K562 (cell line): ENCODE data around the gene ACAT2. TPM values are rescaled to one million over a fixed set of nuclear protein-coding genes. Genes with fewer than 3 reads are reported as not detected.

Source experiments
- CBFA2T2 ChIP-seq: fragments of 450-650 bp; conservative IDR thresholded peaks from 2 replicates; pipeline ENCODE4 v1.6.1; 2017; ENCODE audit warnings: mild to moderate bottlenecking
- E2F3 ChIP-seq: fragments of 250-450 bp; sonication (Bioruptor Pico); IDR thresholded peaks from 2 replicates; pipeline ENCODE4 v1.4.0; 2020; ENCODE audit warnings: mild to moderate bottlenecking
- JUN ChIP-seq, 2 experiments: sonication (generic) in 1 of 2; formaldehyde crosslinking in 1 of 2; IDR thresholded peaks; 2 replicates each; pipeline versions ENCODE4 v1.6.1 to v1.8.0; 2012 to 2022; ENCODE audit warnings: borderline replicate concordance in 2 of 2, mild to moderate bottlenecking in 2 of 2, improper control_type of control experiment in 1 of 2, low read depth in 1 of 2, low read length in 1 of 2, missing genetic modification reagents in 1 of 2
- KHSRP ChIP-seq: fragments of 450-650 bp; IDR thresholded peaks from 2 replicates; pipeline ENCODE4 v1.6.1; 2017
- MAZ ChIP-seq, 2 experiments: fragments of 450-650 bp in 1 of 2; sonication (generic) in 1 of 2; formaldehyde crosslinking; IDR thresholded peaks in 1 of 2; conservative IDR thresholded peaks in 1 of 2; 2 replicates each; pipeline versions ENCODE4 v1.4.0 to v1.5.0; 2020; ENCODE audit warnings: mild to moderate bottlenecking in 1 of 2, missing genetic modification reagents in 1 of 2
- PHF21A ChIP-seq: fragments of 450-650 bp; IDR thresholded peaks from 2 replicates; pipeline ENCODE4 v1.6.1; 2017; ENCODE audit warnings: low read depth, borderline replicate concordance
- PHTF2 ChIP-seq: fragments of 250-450 bp; sonication (Bioruptor Pico); IDR thresholded peaks from 2 replicates; pipeline ENCODE4 v1.5.0; 2021; ENCODE audit warnings: mild to moderate bottlenecking
- RBM22 ChIP-seq: fragments of 200-400 bp; formaldehyde crosslinking; IDR thresholded peaks from 2 replicates; pipeline ENCODE4 v1.6.1; 2018; ENCODE audit warnings: low read length, low read depth; ENCODE audit not compliant: poor library complexity, severe bottlenecking
- ZNF311 ChIP-seq: fragments of 250-450 bp; sonication (Bioruptor Pico); IDR thresholded peaks from 2 replicates; pipeline ENCODE4 v1.4.0; 2020; ENCODE audit warnings: mild to moderate bottlenecking, moderate library complexity
- ZNF431 ChIP-seq: sonication (generic); formaldehyde crosslinking; IDR thresholded peaks from 2 replicates; pipeline ENCODE4 v1.8.0; 2022; ENCODE audit warnings: mild to moderate bottlenecking, missing genetic modification reagents
- polyA plus RNA-seq, 8 experiments: library from polyadenylated mRNA; depleted of rRNA in 4 of 8; stranded (reverse) in 5 of 8; unstranded in 3 of 8; fragments of >200 nt; fragmentation: Nextera tagmentation in 2 of 8; fragmentation: Illumina TruSeq in 1 of 8; extraction: Ambion mirVana in 2 of 8; extraction: Trizol in 1 of 8; gene quantifications; 2 replicates each; pipeline versions ENCODE4 v1.2.1 to v1.2.3, GENCODE V29; 2011 to 2014; ENCODE audit warnings: inconsistent platforms in 1 of 8, missing spikeins in 1 of 8
- total RNA-seq, 7 experiments: library from RNA; depleted of rRNA in 6 of 7; stranded (reverse); fragments of >200 nt in 6 of 7; fragmentation: Illumina TruSeq in 2 of 7; extraction: Trizol in 2 of 7; gene quantifications; 2 replicates each; pipeline versions ENCODE4 v1.2.1 to v1.2.3, GENCODE V29; 2011 to 2021; ENCODE audit warnings: low replicate concordance in 1 of 7
- TF ChIP-seq, protein P1 (sequence below), 2 experiments: fragments of 150-350 bp in 1 of 2; IDR thresholded peaks; 2 replicates each; pipeline ENCODE4 v1.6.1; 2012 to 2016; ENCODE audit warnings: low read depth in 2 of 2, low read length in 2 of 2, mild to moderate bottlenecking in 1 of 2, moderate library complexity in 1 of 2
- TF ChIP-seq, protein P2 (sequence below): fragments of 250-450 bp; sonication (Bioruptor Pico); IDR thresholded peaks from 2 replicates; pipeline ENCODE4 v1.4.0; 2020
- TF ChIP-seq, protein P3 (sequence below): fragments of 250-450 bp; sonication (Bioruptor Pico); IDR thresholded peaks from 2 replicates; pipeline ENCODE4 v1.9.0; 2021; ENCODE audit warnings: mild to moderate bottlenecking, inconsistent platforms

The ACAT2 gene
- total and polyA plus RNA-seq, 9 of the 15 experiments (the other 6 are each of a cell fraction or from before 2014, with no cell fraction given) = 63.0 to 309 (median 144) TPM

DNA sequence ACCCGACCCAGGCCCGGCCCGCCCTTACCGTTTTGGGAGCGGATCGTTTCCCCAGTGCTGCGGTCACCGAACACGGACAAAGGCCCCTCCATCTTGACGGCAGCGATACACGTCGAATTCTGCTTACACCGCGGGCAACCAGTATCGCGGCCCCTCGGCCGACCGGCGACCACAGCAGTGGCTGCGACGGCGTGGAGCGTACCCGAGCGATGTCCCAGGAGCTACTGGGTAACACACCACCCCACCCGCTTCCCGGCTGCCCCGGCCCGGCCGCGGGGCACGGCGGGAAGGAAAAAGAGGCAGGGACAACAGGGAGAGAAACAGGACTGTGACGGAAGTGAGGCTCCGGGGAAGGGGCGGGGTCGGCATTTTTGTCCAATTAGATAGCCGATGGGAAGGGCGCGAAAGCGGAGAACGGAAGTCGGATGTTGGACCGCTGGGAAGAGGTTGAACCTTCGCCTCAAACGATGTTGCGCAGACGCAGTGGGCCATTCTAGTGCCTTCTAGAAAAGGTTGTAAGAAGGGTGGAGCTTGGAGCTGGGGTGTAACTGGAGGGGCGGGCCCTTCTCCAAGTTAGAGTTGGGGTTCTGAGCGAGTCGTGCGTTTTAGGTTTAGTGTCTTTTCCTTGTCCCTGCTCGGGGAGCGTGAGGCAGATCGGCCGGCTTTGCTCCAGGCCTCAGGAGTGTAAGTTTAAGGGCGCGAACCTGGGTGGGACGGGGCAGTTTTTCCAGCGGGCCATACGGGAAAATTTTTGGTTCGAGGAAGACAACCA is 27.7 kb downstream of the ACAT2 start, which contains the start of gene TCP1 (continued):
- TF ChIP-seq ZNF311 (CRISPR knock-in tag) (no peak), JUN (IDR thresholded peaks at IDR 0.05; ENCODE audit: borderline replicate concordance, low read depth, low read length) (peak; percentile 65), JUN (CRISPR knock-in tag; IDR thresholded peaks at IDR 0.05; ENCODE audit: borderline replicate concordance) (peak; percentile 81; the same call in 1 of the 2 replicates), E2F3 (CRISPR knock-in tag) (0 out of 2 replicates have a peak, but pooled peaks have one; percentile 61), CBFA2T2 (no peak), RBM22 (no peak), ZNF431 (no peak), MAZ (CRISPR knock-in tag; conservative IDR thresholded peaks at IDR 0.05 in 1 of 2, IDR thresholded peaks at IDR 0.05 in 1 of 2) (peak; percentile 71 to 75), PHF21A (0 out of 2 replicates have a peak, but pooled peaks have one; percentile 18), KHSRP (no peak), PHTF2 (CRISPR knock-in tag) (peak; percentile 93)
- TF ChIP-seq, protein P1, sequence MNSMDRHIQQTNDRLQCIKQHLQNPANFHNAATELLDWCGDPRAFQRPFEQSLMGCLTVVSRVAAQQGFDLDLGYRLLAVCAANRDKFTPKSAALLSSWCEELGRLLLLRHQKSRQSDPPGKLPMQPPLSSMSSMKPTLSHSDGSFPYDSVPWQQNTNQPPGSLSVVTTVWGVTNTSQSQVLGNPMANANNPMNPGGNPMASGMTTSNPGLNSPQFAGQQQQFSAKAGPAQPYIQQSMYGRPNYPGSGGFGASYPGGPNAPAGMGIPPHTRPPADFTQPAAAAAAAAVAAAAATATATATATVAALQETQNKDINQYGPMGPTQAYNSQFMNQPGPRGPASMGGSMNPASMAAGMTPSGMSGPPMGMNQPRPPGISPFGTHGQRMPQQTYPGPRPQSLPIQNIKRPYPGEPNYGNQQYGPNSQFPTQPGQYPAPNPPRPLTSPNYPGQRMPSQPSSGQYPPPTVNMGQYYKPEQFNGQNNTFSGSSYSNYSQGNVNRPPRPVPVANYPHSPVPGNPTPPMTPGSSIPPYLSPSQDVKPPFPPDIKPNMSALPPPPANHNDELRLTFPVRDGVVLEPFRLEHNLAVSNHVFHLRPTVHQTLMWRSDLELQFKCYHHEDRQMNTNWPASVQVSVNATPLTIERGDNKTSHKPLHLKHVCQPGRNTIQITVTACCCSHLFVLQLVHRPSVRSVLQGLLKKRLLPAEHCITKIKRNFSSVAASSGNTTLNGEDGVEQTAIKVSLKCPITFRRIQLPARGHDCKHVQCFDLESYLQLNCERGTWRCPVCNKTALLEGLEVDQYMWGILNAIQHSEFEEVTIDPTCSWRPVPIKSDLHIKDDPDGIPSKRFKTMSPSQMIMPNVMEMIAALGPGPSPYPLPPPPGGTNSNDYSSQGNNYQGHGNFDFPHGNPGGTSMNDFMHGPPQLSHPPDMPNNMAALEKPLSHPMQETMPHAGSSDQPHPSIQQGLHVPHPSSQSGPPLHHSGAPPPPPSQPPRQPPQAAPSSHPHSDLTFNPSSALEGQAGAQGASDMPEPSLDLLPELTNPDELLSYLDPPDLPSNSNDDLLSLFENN (IDR thresholded peaks at IDR 0.05; ENCODE audit: low read depth in 2 of 2, low read length in 2 of 2) = peak; percentile 20 to 82; a peak in 2 of 4 replicates
- TF ChIP-seq, protein P2, sequence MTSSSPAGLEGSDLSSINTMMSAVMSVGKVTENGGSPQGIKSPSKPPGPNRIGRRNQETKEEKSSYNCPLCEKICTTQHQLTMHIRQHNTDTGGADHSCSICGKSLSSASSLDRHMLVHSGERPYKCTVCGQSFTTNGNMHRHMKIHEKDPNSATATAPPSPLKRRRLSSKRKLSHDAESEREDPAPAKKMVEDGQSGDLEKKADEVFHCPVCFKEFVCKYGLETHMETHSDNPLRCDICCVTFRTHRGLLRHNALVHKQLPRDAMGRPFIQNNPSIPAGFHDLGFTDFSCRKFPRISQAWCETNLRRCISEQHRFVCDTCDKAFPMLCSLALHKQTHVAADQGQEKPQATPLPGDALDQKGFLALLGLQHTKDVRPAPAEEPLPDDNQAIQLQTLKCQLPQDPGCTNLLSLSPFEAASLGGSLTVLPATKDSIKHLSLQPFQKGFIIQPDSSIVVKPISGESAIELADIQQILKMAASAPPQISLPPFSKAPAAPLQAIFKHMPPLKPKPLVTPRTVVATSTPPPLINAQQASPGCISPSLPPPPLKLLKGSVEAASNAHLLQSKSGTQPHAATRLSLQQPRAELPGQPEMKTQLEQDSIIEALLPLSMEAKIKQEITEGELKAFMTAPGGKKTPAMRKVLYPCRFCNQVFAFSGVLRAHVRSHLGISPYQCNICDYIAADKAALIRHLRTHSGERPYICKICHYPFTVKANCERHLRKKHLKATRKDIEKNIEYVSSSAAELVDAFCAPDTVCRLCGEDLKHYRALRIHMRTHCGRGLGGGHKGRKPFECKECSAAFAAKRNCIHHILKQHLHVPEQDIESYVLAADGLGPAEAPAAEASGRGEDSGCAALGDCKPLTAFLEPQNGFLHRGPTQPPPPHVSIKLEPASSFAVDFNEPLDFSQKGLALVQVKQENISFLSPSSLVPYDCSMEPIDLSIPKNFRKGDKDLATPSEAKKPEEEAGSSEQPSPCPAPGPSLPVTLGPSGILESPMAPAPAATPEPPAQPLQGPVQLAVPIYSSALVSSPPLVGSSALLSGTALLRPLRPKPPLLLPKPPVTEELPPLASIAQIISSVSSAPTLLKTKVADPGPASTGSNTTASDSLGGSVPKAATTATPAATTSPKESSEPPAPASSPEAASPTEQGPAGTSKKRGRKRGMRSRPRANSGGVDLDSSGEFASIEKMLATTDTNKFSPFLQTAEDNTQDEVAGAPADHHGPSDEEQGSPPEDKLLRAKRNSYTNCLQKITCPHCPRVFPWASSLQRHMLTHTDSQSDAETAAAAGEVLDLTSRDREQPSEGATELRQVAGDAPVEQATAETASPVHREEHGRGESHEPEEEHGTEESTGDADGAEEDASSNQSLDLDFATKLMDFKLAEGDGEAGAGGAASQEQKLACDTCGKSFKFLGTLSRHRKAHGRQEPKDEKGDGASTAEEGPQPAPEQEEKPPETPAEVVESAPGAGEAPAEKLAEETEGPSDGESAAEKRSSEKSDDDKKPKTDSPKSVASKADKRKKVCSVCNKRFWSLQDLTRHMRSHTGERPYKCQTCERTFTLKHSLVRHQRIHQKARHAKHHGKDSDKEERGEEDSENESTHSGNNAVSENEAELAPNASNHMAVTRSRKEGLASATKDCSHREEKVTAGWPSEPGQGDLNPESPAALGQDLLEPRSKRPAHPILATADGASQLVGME (CRISPR knock-in tag) = peak; percentile 82
- TF ChIP-seq, protein P3, sequence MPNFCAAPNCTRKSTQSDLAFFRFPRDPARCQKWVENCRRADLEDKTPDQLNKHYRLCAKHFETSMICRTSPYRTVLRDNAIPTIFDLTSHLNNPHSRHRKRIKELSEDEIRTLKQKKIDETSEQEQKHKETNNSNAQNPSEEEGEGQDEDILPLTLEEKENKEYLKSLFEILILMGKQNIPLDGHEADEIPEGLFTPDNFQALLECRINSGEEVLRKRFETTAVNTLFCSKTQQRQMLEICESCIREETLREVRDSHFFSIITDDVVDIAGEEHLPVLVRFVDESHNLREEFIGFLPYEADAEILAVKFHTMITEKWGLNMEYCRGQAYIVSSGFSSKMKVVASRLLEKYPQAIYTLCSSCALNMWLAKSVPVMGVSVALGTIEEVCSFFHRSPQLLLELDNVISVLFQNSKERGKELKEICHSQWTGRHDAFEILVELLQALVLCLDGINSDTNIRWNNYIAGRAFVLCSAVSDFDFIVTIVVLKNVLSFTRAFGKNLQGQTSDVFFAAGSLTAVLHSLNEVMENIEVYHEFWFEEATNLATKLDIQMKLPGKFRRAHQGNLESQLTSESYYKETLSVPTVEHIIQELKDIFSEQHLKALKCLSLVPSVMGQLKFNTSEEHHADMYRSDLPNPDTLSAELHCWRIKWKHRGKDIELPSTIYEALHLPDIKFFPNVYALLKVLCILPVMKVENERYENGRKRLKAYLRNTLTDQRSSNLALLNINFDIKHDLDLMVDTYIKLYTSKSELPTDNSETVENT (CRISPR knock-in tag) = peak; percentile 78
